ENCODE data around the gene GRAP.

GRAP gene

DNA sequence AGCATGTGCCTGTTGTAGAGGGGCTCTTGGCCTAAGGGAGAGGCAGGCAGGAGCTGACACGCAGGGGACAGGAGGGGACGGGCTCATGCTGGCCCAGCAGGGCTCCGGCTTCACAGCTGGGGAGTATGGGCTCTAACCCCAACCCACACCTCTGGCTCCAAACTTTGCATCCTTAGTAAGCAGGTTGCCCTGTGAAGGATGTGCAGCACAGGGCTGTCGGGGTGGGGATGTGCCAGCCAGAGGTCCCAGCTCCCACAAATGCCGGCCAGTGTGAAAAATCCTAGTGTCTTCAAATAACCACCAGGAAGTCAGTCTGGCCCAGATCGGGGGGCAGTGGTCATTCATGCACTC is 28.2 kb downstream of the GRAP start:
- no peak for DNase-seq (ENCODE audit: low read depth, low spot score)

- no peak for DNase-seq (ENCODE audit: low read depth, low spot score)
Observed at GRCh38 chr17:19017804-19018599, 28.8 kb downstream of the GRAP start.

GRCh38 chr17:19017401-19017800 is 29.4 kb downstream of the GRAP start:
- no peak for DNase-seq (ENCODE audit: low read depth, low spot score)

GRCh38 chr17:19016881-19017280 is 29.9 kb downstream of the GRAP start:
- DNase-seq (ENCODE audit: low read depth, low spot score): no peak

DNA sequence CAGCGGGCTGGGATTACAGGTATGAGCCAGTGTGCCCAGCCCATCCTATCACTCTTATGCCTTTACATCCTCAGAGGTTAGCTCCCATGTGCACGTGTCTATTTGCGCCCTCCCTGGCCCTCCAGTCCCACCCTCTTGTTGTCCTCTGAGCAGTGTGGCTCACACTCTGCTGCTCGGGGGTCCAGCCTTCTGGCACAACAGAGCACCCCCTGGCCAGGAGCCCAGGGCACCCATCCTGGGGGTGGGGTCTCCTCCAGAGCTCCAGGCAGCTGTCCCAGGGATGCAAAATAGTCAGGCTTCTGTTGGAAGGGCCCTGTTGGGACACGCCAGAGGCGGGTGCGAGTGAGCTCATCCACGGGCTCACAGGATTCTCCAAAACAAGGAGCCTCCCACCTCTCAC is 30.5 kb downstream of the GRAP start:
- DNase-seq (ENCODE audit: low read depth, low spot score): no peak

- no peak for DNase-seq (ENCODE audit: low read depth, low spot score)
Observed at GRCh38 chr17:19015428-19015827, 31.3 kb downstream of the GRAP start.

DNA sequence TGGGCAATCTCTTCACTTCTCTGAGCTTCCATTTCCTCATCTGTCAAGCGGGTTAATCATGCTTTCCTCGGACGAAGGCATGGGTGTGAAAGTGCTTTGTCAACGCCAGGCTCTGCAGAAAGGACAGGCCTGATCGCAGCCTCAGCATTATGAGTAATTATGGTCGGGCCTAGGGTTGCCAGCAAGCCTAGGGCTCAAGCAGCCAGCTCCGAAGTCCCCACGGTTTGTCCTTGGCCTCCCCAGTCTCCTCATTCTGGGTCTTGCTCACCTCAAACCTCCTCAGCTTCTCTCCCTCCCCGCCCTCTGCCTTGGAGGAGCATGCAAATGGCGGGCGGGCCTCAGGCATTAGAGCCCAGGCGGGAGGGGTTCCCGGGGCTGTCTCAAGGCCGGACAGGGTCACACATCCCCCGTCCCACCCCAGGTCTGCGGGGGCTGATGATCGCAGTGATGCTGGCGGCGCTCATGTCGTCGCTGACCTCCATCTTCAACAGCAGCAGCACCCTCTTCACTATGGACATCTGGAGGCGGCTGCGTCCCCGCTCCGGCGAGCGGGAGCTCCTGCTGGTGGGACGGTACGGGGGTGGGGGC is 32.0 kb downstream of the GRAP start:
- DNase-seq (ENCODE audit: low read depth, low spot score): no peak

- DNase-seq (ENCODE audit: low read depth, low spot score): no peak
Observed at GRCh38 chr17:19013806-19014627, 32.7 kb downstream of the GRAP start.

DNA sequence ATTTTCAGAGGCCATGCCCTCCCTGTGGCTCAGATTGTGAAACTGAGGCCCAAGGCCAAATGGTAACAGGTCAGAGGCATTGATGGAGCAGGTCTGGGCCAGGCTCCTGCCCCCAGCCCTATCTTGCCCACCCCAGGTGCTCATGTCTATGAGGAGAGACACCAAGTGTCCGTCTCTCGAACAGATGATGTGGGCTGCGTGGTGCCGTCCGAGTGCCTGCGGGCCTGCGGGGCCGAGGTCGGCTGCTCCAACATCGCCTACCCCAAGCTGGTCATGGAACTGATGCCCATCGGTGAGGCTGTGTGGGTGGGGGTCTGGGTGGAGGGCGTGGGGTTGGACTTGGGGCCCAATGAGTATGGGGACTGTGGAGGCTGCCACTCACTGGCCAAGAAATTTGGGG is 33.5 kb downstream of the GRAP start:
- no peak for DNase-seq (ENCODE audit: low read depth, low spot score)

DNA sequence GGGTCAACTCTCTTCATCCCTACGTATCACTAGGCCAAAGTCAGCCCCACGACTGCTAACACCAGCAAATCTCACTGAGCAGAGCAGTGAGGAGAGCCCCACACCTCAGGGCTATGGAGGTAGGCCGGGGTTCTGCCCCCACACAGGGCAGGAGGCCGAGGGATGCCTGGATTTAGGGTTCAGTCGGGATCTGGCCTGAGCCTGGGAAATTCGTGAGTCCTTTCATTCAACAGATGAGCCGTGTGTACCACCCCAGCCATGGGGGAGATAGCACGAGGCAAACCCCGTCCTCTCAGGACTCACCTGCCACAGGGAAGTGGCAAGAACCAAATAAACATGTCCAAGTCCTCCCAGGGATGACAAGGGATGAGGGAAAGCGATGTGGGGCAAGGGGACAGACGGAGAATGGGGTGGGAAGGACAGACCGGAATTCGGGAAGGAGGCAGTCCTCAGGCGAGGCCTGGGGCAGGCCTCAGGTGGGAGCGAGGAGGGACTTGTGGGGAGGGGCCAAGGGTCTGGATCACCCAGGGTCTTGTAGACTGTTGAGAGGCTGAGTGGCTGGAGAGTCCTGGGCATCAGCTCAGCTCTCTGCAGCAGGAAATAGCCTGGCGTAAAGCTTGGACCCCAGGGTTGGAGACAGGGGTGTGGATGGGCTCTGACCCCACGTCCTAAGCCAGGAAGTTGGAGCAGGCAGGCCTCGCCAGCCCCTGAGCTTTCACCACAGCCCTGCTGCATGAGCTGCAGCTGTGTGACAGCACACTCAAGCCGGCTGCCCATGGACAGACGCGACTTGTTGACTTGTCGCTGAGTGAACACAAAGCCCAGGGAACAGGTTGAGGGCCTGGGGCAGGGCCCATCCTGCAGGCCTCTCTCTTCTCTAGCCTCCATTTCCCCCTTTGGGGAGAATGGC is 34.3 kb downstream of the GRAP start:
- no peak for DNase-seq (ENCODE audit: low read depth, low spot score)

- DNase-seq (ENCODE audit: low read depth, low spot score): no peak
Observed at GRCh38 chr17:19011581-19011980, 35.2 kb downstream of the GRAP start.

DNA sequence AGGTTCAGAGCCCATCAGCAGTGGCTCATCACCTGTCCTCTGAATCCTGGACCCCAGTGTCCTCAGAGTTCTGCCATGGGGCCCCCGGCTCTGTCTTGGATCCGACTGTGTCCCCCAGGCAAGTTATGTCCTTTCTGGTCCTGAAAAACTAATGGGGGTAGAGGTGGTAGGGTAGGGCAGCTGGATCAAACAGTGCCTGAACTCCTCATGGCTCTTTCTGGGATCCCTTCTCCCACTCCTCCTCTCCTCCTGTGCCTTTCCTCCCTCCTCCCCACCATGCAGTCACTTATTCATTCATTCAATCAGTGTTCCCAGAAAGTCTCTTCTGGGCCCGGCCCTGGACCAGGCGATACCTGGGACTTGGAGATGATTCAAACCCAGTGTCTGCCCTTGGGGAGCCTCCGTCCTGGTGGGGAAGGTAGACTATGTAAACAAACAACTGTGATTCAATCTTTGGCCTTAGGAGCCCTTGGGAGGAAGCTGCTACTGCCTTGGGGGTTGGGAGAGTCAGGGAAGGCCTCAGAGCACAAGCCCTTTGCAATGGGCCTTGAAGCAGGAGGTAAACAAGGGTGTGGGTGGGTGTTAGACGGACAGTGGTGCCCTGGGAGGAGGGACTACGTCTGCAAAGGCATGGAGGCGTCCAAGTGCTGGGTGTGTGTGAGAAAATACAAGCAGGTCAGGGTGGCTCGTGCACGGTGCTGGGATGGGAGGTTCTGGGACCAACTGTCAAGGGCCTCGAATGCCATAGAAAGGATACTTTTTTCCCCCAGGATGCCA is 35.8 kb downstream of the GRAP start:
- no peak for DNase-seq (ENCODE audit: low read depth, low spot score)

DNA sequence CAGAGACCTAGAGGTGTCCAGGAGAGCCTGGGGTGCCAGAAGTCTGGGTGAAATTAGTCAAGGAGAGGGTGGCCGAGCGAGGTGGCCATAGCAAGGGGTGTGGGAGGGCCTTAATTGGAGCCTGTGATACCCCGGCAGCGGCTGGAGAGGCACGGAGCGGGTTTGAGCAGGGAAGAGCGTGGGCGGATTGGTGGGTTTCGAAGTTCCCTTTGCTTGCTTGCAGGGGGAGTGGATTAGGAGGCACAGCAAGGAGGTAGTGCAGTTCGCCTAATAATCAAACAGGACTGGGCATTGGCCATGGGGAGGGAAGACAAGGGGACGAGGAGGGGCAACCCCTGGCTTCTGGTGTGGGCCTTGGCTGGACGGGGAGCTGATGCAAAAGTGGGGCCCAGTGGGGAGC is 36.8 kb downstream of the GRAP start:
- DNase-seq (ENCODE audit: low read depth, low spot score): no peak

GRCh38 chr17:19006698-19007097 is 40.1 kb downstream of the GRAP start:
- DNase-seq (ENCODE audit: low read depth, low spot score): no peak

DNA sequence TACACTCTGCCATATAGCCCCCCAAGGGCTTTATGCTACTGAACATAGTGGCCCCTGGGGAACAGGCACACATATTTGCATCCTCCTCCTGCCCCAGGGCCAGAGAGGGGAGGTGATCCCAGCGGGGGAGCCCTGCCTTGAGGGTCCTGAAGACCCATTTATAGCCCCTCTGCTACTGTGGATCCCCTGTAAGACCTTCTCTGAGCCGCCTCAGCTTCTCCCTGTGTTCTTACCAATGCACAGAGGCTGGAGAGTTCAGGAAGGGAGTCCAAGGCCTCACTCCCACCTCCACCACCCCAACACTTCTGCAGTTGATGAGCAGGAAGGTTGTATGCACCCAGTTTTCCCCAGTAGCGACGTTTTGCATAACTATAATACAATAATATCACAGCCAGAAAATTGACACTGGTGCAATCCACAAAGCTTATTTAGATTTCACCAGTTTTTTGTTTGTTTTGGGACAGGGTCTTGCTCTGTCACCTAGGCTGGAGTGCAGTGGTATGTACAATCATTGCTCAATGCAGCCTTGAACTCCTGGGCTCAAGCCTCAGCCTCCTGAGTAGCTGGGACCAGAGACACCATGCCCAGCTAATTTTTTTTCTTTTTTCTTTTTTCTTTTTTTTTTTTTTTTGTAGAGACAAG is 40.8 kb downstream of the GRAP start:
- DNase-seq (ENCODE audit: low read depth, low spot score): no peak

- DNase-seq (ENCODE audit: low read depth, low spot score): no peak
Observed at GRCh38 chr17:19005137-19005773, 41.5 kb downstream of the GRAP start.

GRCh38 chr17:19004421-19005136 is 42.2 kb downstream of the GRAP start, which contains the start of gene FAM83G:
FAM83G (minus strand) TSS chr17:19004764; CDS start chr17:19004041, 723 bp downstream.
- no peak for DNase-seq (ENCODE audit: low read depth, low spot score)

- no peak for DNase-seq (ENCODE audit: low read depth, low spot score)
Observed at GRCh38 chr17:19003543-19004420, 43.0 kb downstream of the GRAP start.
